Vagina (tissue), 2 donors: ENCODE measurements around the gene WDR74. TPM values are rescaled to one million over a fixed set of nuclear protein-coding genes. Genes with fewer than 3 reads are reported as not detected.

Source experiments
- DNase-seq, 2 donors: peaks; one replicate each; pipeline ENCODE4 v3.0.0-alpha.2; 2017; ENCODE audit errors: extremely low spot score in 2 of 2
- H3K27ac ChIP-seq: fragments of 200-600 bp; sonication (generic); one replicate; pipeline ENCODE4 v1.5.1; 2019
- H3K27me3 ChIP-seq: fragments of 200-600 bp; sonication (generic); one replicate; pipeline ENCODE4 v1.5.1; 2019
- H3K36me3 ChIP-seq, 2 donors: fragments of 200-600 bp; sonication (generic); one replicate each; pipeline ENCODE4 v1.5.1; 2017 to 2019
- H3K4me1 ChIP-seq: fragments of 200-600 bp; sonication (generic); one replicate; pipeline ENCODE4 v1.5.1; 2019
- H3K4me3 ChIP-seq, 2 donors: fragments of 200-600 bp; sonication (generic); 1 replicate in 1 of 2; 2 replicates in 1 of 2; pipeline ENCODE4 v1.5.1; 2016 to 2019
- H3K9me3 ChIP-seq: fragments of 200-600 bp; sonication (generic); one replicate; pipeline ENCODE4 v1.5.1; 2019
- POLR2A ChIP-seq, 2 donors: fragments of 450-650 bp; IDR thresholded peaks; one replicate each; pipeline ENCODE4 v1.6.1; 2017; ENCODE audit warnings: antibody characterized with exemption in 2 of 2, mild to moderate bottlenecking in 2 of 2, moderate library complexity in 2 of 2
- POLR2AphosphoS5 ChIP-seq, 2 donors: sonication (generic); formaldehyde crosslinking; IDR thresholded peaks; one replicate each; pipeline ENCODE4 v1.9.0; 2017; ENCODE audit warnings: antibody characterized with exemption in 2 of 2, mild to moderate bottlenecking in 2 of 2, low read depth in 1 of 2; ENCODE audit not compliant: insufficient read depth in 1 of 2
- intact Hi-C: fragments of 100-400 bp; cut with DNase I; formaldehyde crosslinking; loops from one replicate; pipeline ENCODE4 v1.15.1; 2023
- total RNA-seq: library from RNA; depleted of rRNA; stranded (reverse); fragments of >200 nt; gene quantifications from one replicate; pipeline ENCODE4 v1.2.3, GENCODE V29; 2016
- TF ChIP-seq, protein P1 (sequence below), 3 experiments: fragments of 450-650 bp in 2 of 3; fragments of 200-600 bp in 1 of 3; sonication (generic) in 1 of 3; IDR thresholded peaks; one replicate each; pipeline ENCODE4 v1.5.1; 2017 to 2019; ENCODE audit warnings: antibody characterized with exemption in 3 of 3, mild to moderate bottlenecking in 2 of 3, moderate library complexity in 2 of 3

WDR74 gene
- total RNA-seq, 1 donor from 2014 or later: 51.8 TPM

DNA sequence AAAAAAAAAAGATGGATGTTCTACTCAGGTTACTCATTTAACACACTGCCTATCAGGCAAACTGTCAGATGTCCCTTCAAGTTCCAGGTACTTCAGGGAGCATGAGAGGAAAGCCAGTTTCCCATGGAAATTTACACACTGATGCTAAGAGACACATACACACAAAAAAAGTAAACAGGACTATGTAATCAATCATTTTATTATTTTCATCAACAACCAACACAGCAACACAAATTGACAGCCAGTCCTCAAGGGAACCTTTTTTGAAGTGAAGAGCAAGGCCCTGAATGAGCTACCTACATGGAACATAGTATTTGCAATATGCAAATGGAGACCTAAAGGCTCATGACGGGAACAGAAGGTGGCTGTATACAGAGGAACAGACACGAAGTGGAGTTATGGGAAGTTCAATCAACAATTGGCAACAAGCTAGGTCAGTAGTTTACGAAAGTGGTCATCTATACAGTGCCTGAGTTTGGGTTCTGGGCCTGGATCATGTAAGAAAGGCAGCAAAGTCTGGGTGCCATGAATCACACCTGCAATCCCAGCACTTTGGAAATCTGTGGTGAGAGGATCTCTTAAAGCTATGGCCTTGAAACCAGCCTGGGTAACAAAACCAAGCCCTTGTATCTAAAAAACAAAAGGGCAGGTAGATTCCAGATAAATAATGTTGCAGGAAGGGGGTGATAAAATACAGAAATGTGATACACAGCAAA lies 12.6 kb upstream of the WDR74 start:
- H3K4me1 ChIP-seq: peaks cover 29% of the 10 kb centered on the region
- H3K27me3 ChIP-seq: no peaks in the 10 kb centered on the region
- no peak for DNase-seq
- no peaks in the 10 kb centered on the region for H3K9me3 ChIP-seq
- no peak overlapping the region for H3K27ac ChIP-seq
- intact Hi-C loops: no loop called here
- H3K36me3 ChIP-seq: peaks cover 0 to 21% of the 10 kb centered on the region in 2 donors
- no peak overlapping the region for H3K4me3 ChIP-seq
- TF ChIP-seq, protein P1, sequence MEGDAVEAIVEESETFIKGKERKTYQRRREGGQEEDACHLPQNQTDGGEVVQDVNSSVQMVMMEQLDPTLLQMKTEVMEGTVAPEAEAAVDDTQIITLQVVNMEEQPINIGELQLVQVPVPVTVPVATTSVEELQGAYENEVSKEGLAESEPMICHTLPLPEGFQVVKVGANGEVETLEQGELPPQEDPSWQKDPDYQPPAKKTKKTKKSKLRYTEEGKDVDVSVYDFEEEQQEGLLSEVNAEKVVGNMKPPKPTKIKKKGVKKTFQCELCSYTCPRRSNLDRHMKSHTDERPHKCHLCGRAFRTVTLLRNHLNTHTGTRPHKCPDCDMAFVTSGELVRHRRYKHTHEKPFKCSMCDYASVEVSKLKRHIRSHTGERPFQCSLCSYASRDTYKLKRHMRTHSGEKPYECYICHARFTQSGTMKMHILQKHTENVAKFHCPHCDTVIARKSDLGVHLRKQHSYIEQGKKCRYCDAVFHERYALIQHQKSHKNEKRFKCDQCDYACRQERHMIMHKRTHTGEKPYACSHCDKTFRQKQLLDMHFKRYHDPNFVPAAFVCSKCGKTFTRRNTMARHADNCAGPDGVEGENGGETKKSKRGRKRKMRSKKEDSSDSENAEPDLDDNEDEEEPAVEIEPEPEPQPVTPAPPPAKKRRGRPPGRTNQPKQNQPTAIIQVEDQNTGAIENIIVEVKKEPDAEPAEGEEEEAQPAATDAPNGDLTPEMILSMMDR (IDR thresholded peaks at IDR 0.05): no peak
- TF ChIP-seq POLR2AphosphoS5 (IDR thresholded peaks at IDR 0.05; ENCODE audit: insufficient read depth in 1 of 2, low read depth in 1 of 2) (no peak), POLR2A (IDR thresholded peaks at IDR 0.05) (no peak)

- TF ChIP-seq, protein P1 (IDR thresholded peaks at IDR 0.05): no peak
- TF ChIP-seq POLR2A (IDR thresholded peaks at IDR 0.05): no peak
- TF ChIP-seq POLR2AphosphoS5 (IDR thresholded peaks at IDR 0.05; ENCODE audit: insufficient read depth in 1 of 2, low read depth in 1 of 2): no peak
- Histone ChIP-seq H3K36me3 (peaks cover 0 to 21% of the 10 kb centered on the region in 2 donors), H3K27ac (no peak overlapping the region), H3K4me3 (no peak overlapping the region), H3K9me3 (no peaks in the 10 kb centered on the region), H3K4me1 (peaks cover 21% of the 10 kb centered on the region), H3K27me3 (no peaks in the 10 kb centered on the region)
- no peak for DNase-seq
- intact Hi-C loops: no loop called here
Observed at GRCh38 chr11:62850911-62851806, 11.8 kb upstream of the WDR74 start.

- intact Hi-C loops: no loop called here
- no peak overlapping the region for H3K27ac ChIP-seq
- peaks cover 1% of the 10 kb centered on the region for H3K4me1 ChIP-seq
- H3K4me3 ChIP-seq: no peak overlapping the region
- TF ChIP-seq, protein P1 (IDR thresholded peaks at IDR 0.05): no peak
- no peak for TF ChIP-seq POLR2A (IDR thresholded peaks at IDR 0.05)
- no peak for TF ChIP-seq POLR2AphosphoS5 (IDR thresholded peaks at IDR 0.05; ENCODE audit: insufficient read depth in 1 of 2, low read depth in 1 of 2)
- peaks cover 0 to 11% of the 10 kb centered on the region in 2 donors for H3K36me3 ChIP-seq
- DNase-seq: no peak
- H3K27me3 ChIP-seq: no peaks in the 10 kb centered on the region
- H3K9me3 ChIP-seq: no peaks in the 10 kb centered on the region
Observed at GRCh38 chr11:62847767-62848314, 8.5 kb upstream of the WDR74 start.

GRCh38 chr11:62846177-62846576 lies 6.8 kb upstream of the WDR74 start:
- no peak for DNase-seq
- intact Hi-C loops: no loop called here
- Histone ChIP-seq H3K4me3 (no peak overlapping the region), H3K9me3 (no peaks in the 10 kb centered on the region), H3K27me3 (no peaks in the 10 kb centered on the region), H3K4me1 (peaks cover 10% of the 10 kb centered on the region), H3K27ac (no peak overlapping the region), H3K36me3 (no peaks in the 10 kb centered on the region)
- TF ChIP-seq POLR2AphosphoS5 (IDR thresholded peaks at IDR 0.05; ENCODE audit: insufficient read depth in 1 of 2, low read depth in 1 of 2) (no peak), POLR2A (IDR thresholded peaks at IDR 0.05) (no peak)
- TF ChIP-seq, protein P1 (IDR thresholded peaks at IDR 0.05): no peak
